Activated T-helper 9 cell treated with anti-CD3 and anti-CD28 coated beads, Interleukin-2, amount 50 U/mL, for 16 hours (primary cell): ENCODE data around the gene TJP2.
"Not testable (repeated sequence)": the region's sequence is repeated elsewhere in the genome, so short reads cannot be mapped to it uniquely, and the experiment has no call there.

Experiments
- DNase-seq: peaks from one replicate; pipeline ENCODE4 v3.0.0-alpha.2; 2020; ENCODE audit warnings: low read depth

The TJP2 gene

GRCh38 chr9:69158471-69158870 lies 15.6 kb upstream of the TJP2 start:
- no peak for DNase-seq

GRCh38 chr9:69164573-69164972 lies 9.5 kb upstream of the TJP2 start:
- DNase-seq: not testable (repeated sequence)

- no peak for DNase-seq
Measured at GRCh38 chr9:69165581-69165980, 8.5 kb upstream of the TJP2 start.

GRCh38 chr9:69168709-69169217 lies 5.3 kb upstream of the TJP2 start:
- peak; percentile 51 for DNase-seq

GRCh38 chr9:69170231-69170630 lies 3.8 kb upstream of the TJP2 start:
- DNase-seq: no peak

GRCh38 chr9:69171049-69171448 lies 3.0 kb upstream of the TJP2 start:
- DNase-seq: no peak

GRCh38 chr9:69171517-69171916 lies 2.6 kb upstream of the TJP2 start:
- no peak for DNase-seq

GRCh38 chr9:69172895-69173294 lies 1.2 kb upstream of the TJP2 start:
- DNase-seq: no peak

- DNase-seq: no peak
Measured at GRCh38 chr9:69173497-69173890, 583 bp upstream of the TJP2 start.

GRCh38 chr9:69174616-69175463 lies 763 bp downstream of the TJP2 start:
- DNase-seq: peak; percentile 29

- DNase-seq: no peak
Measured at GRCh38 chr9:69175486-69175885, 1.4 kb downstream of the TJP2 start.

- DNase-seq: no peak
Measured at GRCh38 chr9:69176471-69177171, 2.5 kb downstream of the TJP2 start.

GRCh38 chr9:69178583-69179011 lies 4.5 kb downstream of the TJP2 start:
- DNase-seq: no peak

- no peak for DNase-seq
Measured at GRCh38 chr9:69179037-69179436, 5.0 kb downstream of the TJP2 start.

GRCh38 chr9:69180200-69180599 lies 6.1 kb downstream of the TJP2 start:
- no peak for DNase-seq

- no peak for DNase-seq
Measured at GRCh38 chr9:69180670-69181069, 6.6 kb downstream of the TJP2 start.

GRCh38 chr9:69181908-69182353 lies 7.9 kb downstream of the TJP2 start:
- DNase-seq: no peak

- no peak for DNase-seq
Measured at GRCh38 chr9:69184266-69184665, 10.2 kb downstream of the TJP2 start.

GRCh38 chr9:69186841-69187611 lies 12.9 kb downstream of the TJP2 start:
- no peak for DNase-seq

- DNase-seq: no peak
Measured at GRCh38 chr9:69188975-69189374, 14.9 kb downstream of the TJP2 start.

- no peak for DNase-seq
Measured at GRCh38 chr9:69190086-69190862, 16.2 kb downstream of the TJP2 start.

- DNase-seq: no peak
Measured at GRCh38 chr9:69190863-69191181, 16.7 kb downstream of the TJP2 start.
